KMS-11 (cell line): ENCODE measurements around the gene HELT.
A peak's percentile ranks its signal among the peaks of the same experiment; 100 is the strongest.
"Not testable (repeated sequence)": the region's sequence is repeated elsewhere in the genome, so short reads cannot be mapped to it uniquely, and the experiment has no call there.

Source experiments
- H2AFZ ChIP-seq: fragments of 200-600 bp; sonication (generic); 2 replicates; pipeline ENCODE4 v1.6.1; 2016; ENCODE audit warnings: antibody characterized with exemption, mixed run types, low read depth
- H3K27ac ChIP-seq: fragments of 200-600 bp; sonication (generic); 2 replicates; pipeline ENCODE4 v1.6.1; 2016; ENCODE audit warnings: mild to moderate bottlenecking, mixed run types
- H3K27me3 ChIP-seq: fragments of 200-600 bp; sonication (generic); 2 replicates; pipeline ENCODE4 v1.6.1; 2017; ENCODE audit warnings: mild to moderate bottlenecking, low read depth, mixed run types, moderate library complexity; ENCODE audit not compliant: insufficient read depth
- H3K36me3 ChIP-seq: fragments of 200-600 bp; sonication (generic); 2 replicates; pipeline ENCODE4 v1.6.1; 2017; ENCODE audit warnings: mild to moderate bottlenecking, mixed run types; ENCODE audit not compliant: insufficient read depth
- H3K4me1 ChIP-seq: fragments of 200-600 bp; sonication (generic); 2 replicates; pipeline ENCODE4 v1.6.1; 2016; ENCODE audit warnings: mild to moderate bottlenecking, low read depth, mixed run types; ENCODE audit not compliant: poor library complexity, severe bottlenecking
- H3K4me2 ChIP-seq: fragments of 200-600 bp; sonication (generic); 2 replicates; pipeline ENCODE4 v1.7.0; 2016; ENCODE audit warnings: mild to moderate bottlenecking, mixed run types
- H3K4me3 ChIP-seq: fragments of 200-600 bp; sonication (generic); IDR thresholded peaks from 2 replicates; pipeline ENCODE4 v1.6.1; 2017; ENCODE audit warnings: low read depth, low read length, mixed read lengths; ENCODE audit not compliant: insufficient read depth
- H3K79me2 ChIP-seq: fragments of 200-600 bp; sonication (generic); 2 replicates; pipeline ENCODE4 v1.6.1; 2016; ENCODE audit warnings: low read depth, mixed run types; ENCODE audit not compliant: insufficient read depth
- H3K9ac ChIP-seq: fragments of 200-600 bp; sonication (generic); 2 replicates; pipeline ENCODE4 v1.6.1; 2016; ENCODE audit warnings: mild to moderate bottlenecking, mixed run types
- H4K20me1 ChIP-seq: fragments of 200-600 bp; sonication (generic); 2 replicates; pipeline ENCODE4 v1.6.1; 2016; ENCODE audit warnings: mild to moderate bottlenecking, mixed run types; ENCODE audit not compliant: insufficient read depth
- TF ChIP-seq, protein P1 (sequence below): fragments of 200-600 bp; sonication (generic); conservative IDR thresholded peaks from 2 replicates; pipeline ENCODE4 v1.6.1; 2017; ENCODE audit warnings: low read depth, mild to moderate bottlenecking, antibody characterized with exemption, low read length, moderate library complexity, mixed read lengths

Gene HELT, protein sequence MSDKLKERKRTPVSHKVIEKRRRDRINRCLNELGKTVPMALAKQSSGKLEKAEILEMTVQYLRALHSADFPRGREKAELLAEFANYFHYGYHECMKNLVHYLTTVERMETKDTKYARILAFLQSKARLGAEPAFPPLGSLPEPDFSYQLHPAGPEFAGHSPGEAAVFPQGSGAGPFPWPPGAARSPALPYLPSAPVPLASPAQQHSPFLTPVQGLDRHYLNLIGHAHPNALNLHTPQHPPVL

DNA sequence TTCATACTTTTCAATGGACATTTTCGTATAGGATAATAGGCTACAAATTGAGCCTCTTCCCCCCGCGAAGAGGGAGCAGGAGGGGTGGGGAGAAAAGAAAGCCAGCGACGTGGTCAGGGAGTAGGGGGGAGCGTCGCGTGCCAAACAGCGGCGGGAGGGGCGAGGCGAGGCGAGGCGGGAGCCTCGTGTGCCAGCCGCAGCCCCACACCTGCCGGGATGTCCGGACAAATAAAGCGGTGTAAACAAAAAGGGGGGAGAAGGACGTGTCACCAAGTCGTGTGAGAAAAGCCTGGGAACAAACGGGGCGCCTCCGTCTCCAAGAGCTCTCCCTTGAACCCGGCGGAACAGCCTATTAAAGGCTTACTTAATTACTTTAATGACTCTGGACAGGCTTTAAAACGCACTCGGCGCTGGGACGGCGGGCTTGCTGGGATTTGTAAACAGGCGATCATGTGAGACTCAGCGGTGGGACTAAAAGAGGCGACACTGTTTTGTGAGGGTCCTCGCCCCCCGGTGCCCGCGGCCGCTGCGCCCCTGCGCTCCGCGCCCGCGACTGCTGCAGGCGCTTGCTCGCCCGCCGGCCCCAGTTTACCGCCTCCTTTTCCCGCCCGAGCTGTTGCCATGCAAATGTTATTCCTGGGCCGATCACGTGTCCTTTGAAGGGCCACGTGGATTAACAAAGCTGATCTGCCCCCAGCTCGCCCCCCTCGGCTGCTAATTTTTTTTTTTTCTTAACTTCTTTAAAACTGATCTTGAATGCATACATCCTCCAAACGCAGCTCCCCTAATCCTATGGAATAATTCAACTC is at the start of gene HELT:
HELT (plus strand) TSS at position 527 of the 809 bp plus-strand sequence. CDS start 439 bp downstream, outside the sequence.
- H3K4me1 ChIP-seq: peaks cover 16% of the 10 kb centered on the region
- no peaks in the 10 kb centered on the region for H4K20me1 ChIP-seq
- no peak within 1 kb of the TSS for H3K4me3 ChIP-seq
- no peak within 1 kb of the TSS for H3K27ac ChIP-seq
- TF ChIP-seq, protein P1, sequence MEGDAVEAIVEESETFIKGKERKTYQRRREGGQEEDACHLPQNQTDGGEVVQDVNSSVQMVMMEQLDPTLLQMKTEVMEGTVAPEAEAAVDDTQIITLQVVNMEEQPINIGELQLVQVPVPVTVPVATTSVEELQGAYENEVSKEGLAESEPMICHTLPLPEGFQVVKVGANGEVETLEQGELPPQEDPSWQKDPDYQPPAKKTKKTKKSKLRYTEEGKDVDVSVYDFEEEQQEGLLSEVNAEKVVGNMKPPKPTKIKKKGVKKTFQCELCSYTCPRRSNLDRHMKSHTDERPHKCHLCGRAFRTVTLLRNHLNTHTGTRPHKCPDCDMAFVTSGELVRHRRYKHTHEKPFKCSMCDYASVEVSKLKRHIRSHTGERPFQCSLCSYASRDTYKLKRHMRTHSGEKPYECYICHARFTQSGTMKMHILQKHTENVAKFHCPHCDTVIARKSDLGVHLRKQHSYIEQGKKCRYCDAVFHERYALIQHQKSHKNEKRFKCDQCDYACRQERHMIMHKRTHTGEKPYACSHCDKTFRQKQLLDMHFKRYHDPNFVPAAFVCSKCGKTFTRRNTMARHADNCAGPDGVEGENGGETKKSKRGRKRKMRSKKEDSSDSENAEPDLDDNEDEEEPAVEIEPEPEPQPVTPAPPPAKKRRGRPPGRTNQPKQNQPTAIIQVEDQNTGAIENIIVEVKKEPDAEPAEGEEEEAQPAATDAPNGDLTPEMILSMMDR: no peak
- H3K36me3 ChIP-seq: no peaks in the 10 kb centered on the region
- H2AFZ ChIP-seq: peak within 1 kb of the TSS; percentile 99
- H3K9ac ChIP-seq: peak within 1 kb of the TSS; percentile 42; the same call in 1 of the 2 replicates
- H3K27me3 ChIP-seq: peaks cover 18% of the 10 kb centered on the region
- peak within 1 kb of the TSS; percentile 78 for H3K4me2 ChIP-seq
- H3K79me2 ChIP-seq: no peaks in the 10 kb centered on the region

DNA sequence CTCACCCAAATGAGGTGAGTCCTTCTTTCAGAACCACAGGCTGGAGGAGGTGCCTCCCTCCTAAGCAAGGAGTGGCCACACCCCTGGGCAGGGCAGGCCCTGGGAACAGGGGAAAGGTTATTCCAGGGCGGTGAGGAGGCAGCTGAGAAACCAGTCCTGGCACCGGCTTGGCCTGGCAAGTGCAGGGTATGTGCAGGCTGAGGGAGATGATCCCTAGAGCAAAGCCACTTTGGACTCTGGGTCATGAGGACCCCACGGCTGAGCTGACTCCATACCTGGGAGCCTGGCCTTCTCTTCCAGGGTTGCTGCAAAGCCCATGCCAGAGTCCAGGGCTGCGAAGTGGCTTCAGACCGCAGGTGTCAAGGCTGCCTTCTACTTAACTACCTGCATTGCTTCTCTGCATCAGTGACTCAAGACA is 49.5 kb upstream of the HELT start:
- Histone ChIP-seq H3K36me3 (no peaks in the 10 kb centered on the region), H4K20me1 (no peaks in the 10 kb centered on the region), H3K27ac (no peak overlapping the region), H3K4me2 (no peak overlapping the region), H3K9ac (no peak overlapping the region), H3K27me3 (no peaks in the 10 kb centered on the region), H3K4me3 (no peak overlapping the region), H2AFZ (no peak overlapping the region), H3K79me2 (no peaks in the 10 kb centered on the region), H3K4me1 (no peaks in the 10 kb centered on the region)
- TF ChIP-seq, protein P1: no peak

DNA sequence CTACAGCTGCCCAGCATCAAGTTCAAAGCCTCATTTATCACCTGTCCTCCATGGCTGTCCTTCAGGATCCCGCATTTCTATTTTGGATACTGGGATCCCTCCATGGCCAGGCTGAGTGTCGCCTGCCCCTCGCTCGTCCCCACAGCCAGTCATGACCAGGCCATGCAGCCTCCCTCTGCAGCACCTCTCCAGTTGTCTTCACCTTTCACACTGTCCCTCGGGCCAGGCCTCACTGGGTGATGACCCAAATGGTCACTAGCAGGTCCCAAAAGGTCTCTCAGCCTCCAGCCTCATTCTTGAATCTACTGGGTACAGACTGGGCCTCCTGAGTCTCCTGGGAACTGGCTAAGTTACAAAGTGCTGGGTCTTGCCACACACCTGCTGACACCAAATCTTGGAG is 48.7 kb upstream of the HELT start:
- Histone ChIP-seq H3K27ac (no peak overlapping the region), H3K4me2 (no peak overlapping the region), H2AFZ (no peak overlapping the region), H4K20me1 (no peaks in the 10 kb centered on the region), H3K4me3 (no peak overlapping the region), H3K4me1 (no peaks in the 10 kb centered on the region), H3K9ac (no peak overlapping the region), H3K36me3 (no peaks in the 10 kb centered on the region), H3K27me3 (no peaks in the 10 kb centered on the region), H3K79me2 (no peaks in the 10 kb centered on the region)
- TF ChIP-seq, protein P1: no peak

DNA sequence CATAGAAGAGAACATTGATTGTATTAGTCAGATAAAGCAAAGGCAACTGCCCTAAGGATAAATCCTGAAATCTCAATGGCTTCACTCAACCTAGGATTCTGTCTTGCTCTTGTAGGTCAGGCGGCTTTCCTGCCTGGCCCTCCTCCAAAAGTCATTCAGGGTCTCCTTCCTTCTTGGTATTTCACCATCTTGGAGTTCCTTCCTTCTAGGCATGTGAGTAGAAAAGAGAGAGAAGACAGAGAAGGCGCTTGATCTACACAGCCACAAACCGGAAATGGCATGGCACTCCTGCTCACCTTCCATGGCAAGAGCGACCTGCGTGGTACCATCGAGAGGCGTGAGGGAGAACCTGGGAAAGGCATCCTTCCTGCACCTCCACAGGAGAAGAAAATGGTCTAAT is 45.3 kb upstream of the HELT start:
- H4K20me1 ChIP-seq: no peaks in the 10 kb centered on the region
- H3K27me3 ChIP-seq: no peaks in the 10 kb centered on the region
- H3K4me3 ChIP-seq: no peak overlapping the region
- H2AFZ ChIP-seq: no peak overlapping the region
- H3K4me2 ChIP-seq: no peak overlapping the region
- no peak overlapping the region for H3K27ac ChIP-seq
- H3K36me3 ChIP-seq: no peaks in the 10 kb centered on the region
- no peak overlapping the region for H3K9ac ChIP-seq
- H3K79me2 ChIP-seq: no peaks in the 10 kb centered on the region
- TF ChIP-seq, protein P1: no peak
- no peaks in the 10 kb centered on the region for H3K4me1 ChIP-seq

DNA sequence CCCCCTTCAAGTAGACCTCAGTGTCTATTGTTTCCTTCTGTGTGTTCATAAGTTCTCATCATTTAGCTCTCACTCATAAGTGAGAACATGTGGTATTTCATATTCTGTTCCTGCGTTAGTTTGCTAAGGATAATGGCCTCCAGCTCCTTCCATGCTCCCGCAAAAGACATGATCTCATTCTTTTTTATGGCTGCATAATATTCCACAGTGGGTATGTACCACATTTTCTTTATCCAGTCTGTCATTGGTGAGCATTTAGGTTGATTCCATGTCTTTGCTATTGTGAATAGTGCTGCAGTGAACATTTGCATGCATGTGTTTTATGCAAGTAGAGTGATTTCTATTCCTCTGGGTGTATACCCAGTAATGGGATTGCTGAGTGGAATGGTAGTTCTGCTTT is 41.9 kb upstream of the HELT start:
- not testable (repeated sequence) for H3K9ac ChIP-seq, H3K27ac ChIP-seq, H3K79me2 ChIP-seq, H3K27me3 ChIP-seq, H3K4me2 ChIP-seq, H4K20me1 ChIP-seq, H3K4me1 ChIP-seq, H3K36me3 ChIP-seq, H3K4me3 ChIP-seq, H2AFZ ChIP-seq
